Medulla oblongata (tissue), 1 donor: ENCODE measurements around the gene CCDC69.
"Not testable (repeated sequence)": the region's sequence is repeated elsewhere in the genome, so short reads cannot be mapped to it uniquely, and the experiment has no call there.

Source experiments
- DNase-seq: peaks from one replicate; pipeline ENCODE4 v3.0.0-alpha.2; 2015; ENCODE audit errors: extremely low spot score

CCDC69 gene

DNA sequence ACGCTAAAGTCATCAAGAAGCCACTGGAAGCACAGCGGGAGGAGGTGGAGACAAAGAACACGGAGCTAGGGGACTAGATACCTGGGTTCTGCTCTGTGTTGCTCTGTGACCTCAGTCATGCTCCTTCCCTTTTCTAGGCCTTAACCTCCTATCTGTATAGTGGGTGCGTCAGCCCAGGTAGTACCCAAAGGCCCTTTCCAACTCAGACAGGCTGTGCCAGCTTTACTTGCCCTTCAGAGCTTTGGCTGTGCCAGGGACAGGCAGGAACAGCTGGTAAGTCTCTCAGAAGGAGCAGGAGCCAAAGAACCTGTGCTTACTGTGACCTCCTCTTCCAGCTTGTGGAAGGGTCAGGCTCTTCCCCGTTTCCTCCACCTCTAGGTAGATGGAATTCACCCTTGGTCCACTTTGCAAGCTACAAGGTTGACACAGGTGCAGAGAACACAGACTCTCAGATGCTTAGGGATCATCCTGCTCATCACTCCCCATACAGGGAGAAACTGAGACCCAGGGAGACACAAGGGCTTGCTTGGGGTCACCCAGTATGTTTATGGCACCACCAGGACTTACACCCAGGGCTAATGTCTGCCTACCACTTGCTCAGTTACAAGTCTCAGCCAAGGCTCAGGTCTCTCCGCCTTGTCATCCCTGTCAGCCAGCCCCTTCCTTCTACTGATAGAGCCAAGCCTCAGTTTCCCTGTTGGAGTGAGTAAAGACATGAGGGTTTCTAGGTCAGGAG lies 1.7 kb downstream of the CCDC69 start:
- DNase-seq = no peak

DNA sequence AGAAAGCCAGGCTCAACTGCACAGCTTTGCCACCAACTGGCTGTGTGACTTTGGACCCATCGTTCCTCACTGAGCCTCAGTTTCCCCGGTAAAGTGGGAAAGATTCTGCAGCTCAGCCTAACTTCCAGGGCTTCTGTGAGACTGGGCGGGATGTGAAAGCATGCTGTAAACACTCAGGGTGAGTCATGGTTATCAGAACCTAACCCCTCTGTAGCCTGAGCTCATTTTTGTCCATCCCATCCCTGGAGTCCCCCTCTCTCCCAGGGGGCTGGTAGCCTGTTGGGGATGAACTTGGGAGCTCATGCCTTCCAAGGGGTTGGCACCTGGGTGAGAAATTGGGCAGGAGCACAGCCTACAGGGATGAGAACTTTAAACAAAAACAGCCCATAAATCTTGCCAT lies 2.3 kb downstream of the CCDC69 start:
- no peak for DNase-seq

DNA sequence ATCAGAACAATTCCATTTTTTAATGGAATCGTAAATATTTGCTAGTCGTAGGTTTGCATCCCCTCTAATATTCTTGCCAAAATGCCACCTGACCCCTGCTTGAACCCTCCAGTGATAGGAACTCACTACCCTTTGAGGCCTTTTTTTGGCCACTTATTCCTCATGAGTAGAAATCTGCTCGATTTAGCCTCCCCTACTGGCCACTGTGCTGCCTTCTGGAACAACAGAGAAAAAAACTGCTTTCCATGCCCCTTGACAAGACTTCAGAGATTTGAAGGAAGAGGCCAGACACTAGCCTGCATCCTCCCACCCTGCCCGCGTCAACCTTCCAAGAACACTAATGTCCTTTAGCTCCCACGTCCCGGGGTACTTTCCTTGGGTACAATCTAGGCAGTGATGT lies 4.1 kb downstream of the CCDC69 start:
- DNase-seq = no peak

DNA sequence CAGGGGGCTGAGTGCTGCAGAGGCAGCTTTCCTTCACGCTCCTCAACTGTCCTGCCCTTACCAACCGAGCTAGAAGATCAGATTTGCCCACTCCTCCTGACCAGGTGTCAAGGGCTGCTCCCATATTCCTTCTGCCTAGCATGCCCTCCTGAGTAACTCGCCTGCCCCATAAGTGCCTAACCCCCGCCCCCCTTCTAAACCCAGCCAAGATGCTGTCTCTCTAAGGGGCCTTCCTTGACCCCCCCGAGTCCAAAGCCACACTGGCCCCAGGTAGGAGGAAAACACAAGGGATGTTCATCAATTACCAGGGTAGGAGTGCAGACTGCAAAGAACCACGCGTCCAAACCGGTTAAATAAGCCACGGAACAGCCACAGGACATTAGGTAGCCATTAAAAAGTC lies 4.8 kb downstream of the CCDC69 start:
- DNase-seq = no peak

- no peak for DNase-seq
Measured at GRCh38 chr5:151218177-151218576, 5.7 kb downstream of the CCDC69 start.

DNA sequence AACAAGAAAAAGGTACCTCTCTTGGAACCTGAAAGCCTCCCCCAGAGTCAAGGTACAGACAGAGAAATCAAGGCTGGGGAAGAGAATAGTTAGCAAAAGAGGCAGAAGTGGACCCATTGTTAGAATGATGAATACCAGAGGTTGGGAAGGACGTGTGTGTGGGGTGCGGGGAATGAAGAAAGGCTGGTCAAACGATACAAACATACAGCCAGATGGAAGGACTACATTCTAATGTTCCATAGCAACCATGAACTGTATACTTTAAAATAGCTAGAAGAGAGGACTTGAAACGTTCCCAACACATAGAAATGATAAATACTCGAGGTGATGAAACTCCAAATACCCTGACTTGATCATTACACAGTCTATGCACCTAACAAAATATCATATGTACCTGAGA lies 7.1 kb downstream of the CCDC69 start:
- no peak for DNase-seq

DNA sequence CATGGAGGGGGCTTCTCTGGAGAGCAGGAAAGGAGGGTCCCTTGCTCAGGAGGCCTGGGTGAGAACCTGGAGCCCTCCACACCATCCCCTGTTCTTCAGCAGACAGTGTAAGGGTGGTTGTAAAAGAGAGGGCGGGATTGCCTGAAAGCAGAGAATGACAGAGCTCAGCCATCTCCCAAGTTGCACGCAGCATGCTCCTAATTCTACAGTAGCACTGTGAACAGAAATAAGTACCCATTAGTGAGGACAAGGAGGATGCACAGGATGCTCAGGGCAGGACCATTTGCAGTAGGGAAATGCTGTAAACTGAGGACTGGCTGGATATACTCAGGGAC lies 8.4 kb downstream of the CCDC69 start:
- DNase-seq = no peak

DNA sequence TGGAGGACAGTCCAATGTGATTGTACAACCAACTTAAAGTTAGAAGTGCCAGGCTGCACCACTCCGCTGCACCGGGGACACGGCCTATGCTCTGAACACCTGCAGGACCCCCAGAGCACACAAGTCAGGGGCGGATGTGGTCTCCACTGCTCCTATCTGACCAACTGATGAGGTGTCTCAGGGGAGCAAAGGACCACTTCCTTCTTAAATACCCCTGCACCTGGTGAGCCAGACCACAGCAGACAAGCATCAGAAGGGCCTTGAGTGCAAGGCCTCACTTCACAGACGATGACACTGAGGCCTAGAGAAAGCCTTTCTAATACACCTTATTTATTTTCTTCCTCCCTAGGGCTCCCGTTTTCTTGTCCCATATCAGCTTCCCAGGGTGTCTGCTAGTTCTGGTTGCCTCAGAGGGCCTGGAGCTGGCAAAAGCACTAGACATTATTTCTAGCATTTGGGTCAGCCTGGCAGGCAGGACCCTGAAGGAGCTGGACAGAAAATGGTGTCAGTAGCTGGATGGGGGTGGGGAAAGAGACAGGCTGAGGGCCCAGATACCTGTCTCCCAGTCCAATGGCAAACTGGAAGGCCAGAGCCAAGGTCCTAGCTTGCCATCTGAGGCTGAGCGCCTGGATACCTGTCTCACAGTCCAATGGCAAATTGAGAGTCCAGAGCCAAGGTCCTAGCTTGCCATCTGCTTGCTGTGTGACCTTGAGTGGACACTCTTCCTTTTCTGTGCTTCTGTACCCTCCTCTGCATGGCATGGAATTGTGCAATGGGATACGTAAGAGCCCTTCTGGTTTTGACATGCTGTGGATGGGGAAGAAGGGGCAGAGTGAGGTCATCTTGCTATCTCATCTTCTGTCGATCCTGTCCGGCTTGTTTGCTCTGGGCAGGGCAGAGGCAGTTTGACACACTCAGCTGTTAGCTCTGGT lies 9.0 kb downstream of the CCDC69 start:
- no peak for DNase-seq

DNA sequence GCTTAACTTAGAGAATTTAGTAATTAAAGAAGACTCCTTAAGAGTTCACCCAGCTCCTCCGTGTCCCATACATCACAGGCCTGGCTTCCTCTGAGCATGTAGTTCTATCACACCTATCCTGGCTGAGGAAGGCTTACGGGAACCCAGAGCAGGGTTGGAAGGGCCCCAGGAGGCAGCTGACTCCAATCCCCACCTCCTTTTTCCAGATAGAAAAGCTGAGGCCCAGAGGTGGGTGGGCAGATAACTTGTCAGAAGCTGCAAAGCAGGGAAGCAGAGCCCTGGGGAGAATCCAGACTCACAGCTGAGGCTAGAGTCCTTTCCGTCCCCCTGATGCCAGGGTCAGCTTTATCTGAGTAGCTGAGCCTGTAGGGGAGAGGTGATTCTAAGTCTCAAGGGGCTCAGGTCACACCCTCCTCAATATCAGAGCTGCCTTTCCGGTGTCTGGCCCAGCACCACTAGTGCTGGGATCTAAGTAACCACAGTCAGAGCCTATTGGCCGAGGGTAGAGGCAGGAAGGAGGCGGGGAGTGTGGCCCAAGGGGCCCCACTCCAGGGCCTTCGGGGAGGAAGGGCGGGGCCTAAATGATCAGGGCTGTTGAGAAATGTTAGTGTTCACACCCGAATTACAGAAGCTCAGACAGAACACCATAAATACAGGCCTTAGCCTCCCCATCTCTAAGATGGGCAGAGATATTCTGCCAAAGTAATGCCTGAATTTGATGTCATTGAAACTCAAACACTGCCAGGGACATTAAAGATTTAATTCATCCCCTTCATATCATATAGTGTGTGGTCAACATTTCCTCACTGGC lies 9.9 kb downstream of the CCDC69 start:
- DNase-seq = peak; percentile 79

GRCh38 chr5:151212406-151212798 lies 11.5 kb downstream of the CCDC69 start:
- no peak for DNase-seq

- no peak for DNase-seq
Measured at GRCh38 chr5:151208481-151208914, 15.4 kb downstream of the CCDC69 start.

GRCh38 chr5:151205411-151205810 lies 18.5 kb downstream of the CCDC69 start:
- DNase-seq = no peak

GRCh38 chr5:151204051-151204450 lies 19.8 kb downstream of the CCDC69 start:
- no peak for DNase-seq

GRCh38 chr5:151202381-151203139 lies 21.3 kb downstream of the CCDC69 start:
- no peak for DNase-seq

DNA sequence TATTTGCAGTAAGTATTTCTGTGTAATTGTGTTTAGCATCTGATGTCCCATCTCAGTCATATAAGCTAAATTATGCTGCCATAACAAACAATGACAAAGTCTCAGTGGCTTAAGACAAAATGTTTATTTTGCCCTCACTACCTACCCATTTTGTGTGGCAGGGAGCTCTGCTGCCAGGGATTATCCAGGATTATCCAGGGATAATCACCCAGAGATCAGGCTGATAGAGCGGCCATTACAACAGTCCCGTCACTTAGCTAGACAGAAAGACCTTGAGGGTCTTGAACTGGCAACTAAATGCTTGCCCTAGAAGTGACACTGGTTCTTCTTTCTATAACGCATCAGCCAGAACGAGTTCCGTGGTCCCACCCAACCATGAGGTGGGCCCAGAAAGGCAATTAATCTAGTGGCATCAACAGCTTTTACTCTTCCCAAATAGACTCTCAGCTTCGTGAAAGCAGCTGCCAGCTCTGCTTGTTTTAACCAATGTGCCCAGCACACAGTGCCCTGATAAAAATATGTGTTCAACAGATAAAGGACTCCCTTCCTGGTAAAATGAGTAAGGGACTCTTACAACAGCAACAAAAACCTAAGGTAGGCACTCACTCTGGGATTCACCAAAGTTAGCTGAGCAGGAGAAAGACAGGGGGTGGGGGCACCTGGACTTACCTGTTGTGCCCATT lies 22.8 kb downstream of the CCDC69 start:
- DNase-seq = no peak

- no peak for DNase-seq
Measured at GRCh38 chr5:151199581-151200185, 24.2 kb downstream of the CCDC69 start.

DNA sequence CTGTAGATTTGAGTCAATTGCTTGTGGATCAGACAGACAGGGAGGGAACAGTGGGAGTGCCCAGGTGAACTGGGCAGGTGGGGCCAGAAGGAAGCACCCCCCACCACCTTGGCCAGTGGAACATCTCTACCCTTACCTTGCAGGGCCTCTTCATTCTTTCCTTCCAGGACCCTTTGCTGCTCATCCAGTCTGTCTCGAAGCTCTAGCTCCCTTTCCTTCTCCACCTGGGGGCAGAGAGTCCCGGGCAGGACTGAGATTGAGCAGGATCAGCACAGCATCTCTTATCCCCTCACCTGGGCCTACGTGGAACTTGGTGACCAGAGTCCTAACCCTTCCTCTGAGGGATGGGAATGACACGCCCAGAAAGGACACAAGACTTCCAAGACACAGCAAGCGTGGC lies 25.0 kb downstream of the CCDC69 start:
- no peak for DNase-seq

DNA sequence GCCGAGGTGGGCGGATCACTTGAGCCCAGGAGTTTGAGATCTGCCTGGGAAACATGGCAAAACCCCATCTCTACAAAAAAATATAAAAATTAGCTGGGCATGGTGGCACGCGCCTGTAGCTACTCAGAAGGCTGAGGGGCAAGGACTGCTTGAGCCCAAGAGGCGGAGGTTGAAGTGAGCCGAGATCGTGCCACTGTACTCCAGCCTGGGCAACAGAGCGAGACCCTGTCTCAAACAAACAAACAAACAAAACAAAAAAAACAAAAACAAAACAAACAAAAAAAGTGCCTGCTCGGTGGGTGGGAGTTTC lies 26.6 kb downstream of the CCDC69 start:
- not testable (repeated sequence) for DNase-seq

DNA sequence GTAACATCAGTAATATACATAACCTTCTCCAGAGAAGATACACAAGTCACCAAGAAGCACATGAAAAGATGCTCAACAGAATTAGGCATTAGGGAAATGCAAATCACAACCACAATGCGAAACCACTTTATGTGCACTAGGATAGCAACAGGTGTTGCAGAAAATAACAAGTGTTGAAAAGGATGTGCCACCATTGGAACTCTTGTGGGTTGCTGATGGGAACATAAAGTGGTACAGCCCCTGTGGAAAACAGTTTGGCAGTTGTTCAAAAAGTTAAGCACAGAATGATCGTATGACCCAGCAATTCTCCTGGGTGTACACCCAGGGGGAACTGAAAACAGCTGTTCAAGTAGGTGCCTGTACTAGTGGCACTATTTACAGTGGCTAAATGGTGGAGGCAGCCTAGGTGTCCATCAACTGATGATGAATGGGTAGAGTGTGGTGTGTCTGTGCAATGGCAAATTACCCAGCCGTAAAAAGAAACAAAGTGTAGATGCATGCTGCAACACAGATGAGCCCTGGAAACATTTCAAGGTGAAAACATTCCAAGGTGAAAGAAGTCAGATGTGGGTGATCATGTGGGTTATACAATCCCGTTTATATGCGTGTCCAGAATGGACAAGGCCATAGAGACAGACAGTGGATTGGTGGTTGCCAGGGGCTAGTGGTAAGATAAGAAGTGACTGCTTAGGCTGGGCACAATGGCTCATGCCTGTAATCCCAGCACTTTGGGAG lies 27.2 kb downstream of the CCDC69 start:
- DNase-seq = no peak

- DNase-seq = no peak
Measured at GRCh38 chr5:151195622-151196021, 28.3 kb downstream of the CCDC69 start.
